ENCODE results near the gene TDRD5. TPM values are rescaled to one million over a fixed set of nuclear protein-coding genes. Genes with fewer than 3 reads are reported as not detected.

The TDRD5 gene
- total RNA-seq, 1 donor from 2014 or later, result 0.07 TPM

GRCh38 chr1:179590671-179591070 lies 961 bp upstream of the TDRD5 start:
- no peak for DNase-seq (ENCODE audit: low spot score in 2 of 2, unreplicated experiment in 2 of 2)

DNA sequence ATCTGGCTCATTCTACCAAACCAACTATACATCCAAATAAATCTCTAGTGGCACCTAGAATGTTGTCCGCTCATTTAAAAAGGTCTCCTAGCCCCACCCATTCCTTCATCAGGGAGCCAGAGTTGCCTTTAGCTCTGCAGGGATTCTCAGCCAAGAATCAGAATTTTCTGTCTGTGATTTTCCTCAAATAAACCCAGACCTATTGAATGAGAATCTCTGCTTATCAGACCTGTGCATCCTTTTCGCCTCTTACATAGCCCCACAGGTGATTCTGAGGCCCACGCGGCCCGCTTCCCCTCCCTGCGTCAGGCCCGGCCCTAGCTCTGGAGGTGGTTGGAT lies 410 bp upstream of the TDRD5 start:
- Mint-ChIP-seq H3K27me3 (ENCODE audit: low read depth) (peaks cover 57% of the 10 kb centered on the region), H3K9me3 (no peaks in the 10 kb centered on the region), H3K4me1 (no peaks in the 10 kb centered on the region), H3K27ac (no peak overlapping the region), H3K4me3 (no peak overlapping the region), H3K36me3 (no peaks in the 10 kb centered on the region)
- no peak for DNase-seq (ENCODE audit: low spot score in 2 of 2, unreplicated experiment in 2 of 2)
- TF ChIP-seq, protein P1, sequence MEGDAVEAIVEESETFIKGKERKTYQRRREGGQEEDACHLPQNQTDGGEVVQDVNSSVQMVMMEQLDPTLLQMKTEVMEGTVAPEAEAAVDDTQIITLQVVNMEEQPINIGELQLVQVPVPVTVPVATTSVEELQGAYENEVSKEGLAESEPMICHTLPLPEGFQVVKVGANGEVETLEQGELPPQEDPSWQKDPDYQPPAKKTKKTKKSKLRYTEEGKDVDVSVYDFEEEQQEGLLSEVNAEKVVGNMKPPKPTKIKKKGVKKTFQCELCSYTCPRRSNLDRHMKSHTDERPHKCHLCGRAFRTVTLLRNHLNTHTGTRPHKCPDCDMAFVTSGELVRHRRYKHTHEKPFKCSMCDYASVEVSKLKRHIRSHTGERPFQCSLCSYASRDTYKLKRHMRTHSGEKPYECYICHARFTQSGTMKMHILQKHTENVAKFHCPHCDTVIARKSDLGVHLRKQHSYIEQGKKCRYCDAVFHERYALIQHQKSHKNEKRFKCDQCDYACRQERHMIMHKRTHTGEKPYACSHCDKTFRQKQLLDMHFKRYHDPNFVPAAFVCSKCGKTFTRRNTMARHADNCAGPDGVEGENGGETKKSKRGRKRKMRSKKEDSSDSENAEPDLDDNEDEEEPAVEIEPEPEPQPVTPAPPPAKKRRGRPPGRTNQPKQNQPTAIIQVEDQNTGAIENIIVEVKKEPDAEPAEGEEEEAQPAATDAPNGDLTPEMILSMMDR (IDR thresholded peaks at IDR 0.05; ENCODE audit: unreplicated experiment), result no peak

More at GRCh38 chr1:179590671-179591070, 961 bp upstream of the TDRD5 start:
- no peaks in the 10 kb centered on the region for H3K9me3 Mint-ChIP-seq
- H3K4me1 Mint-ChIP-seq, result peaks cover 2% of the 10 kb centered on the region
- peaks cover 56% of the 10 kb centered on the region for H3K27me3 Mint-ChIP-seq (ENCODE audit: low read depth)
- H3K36me3 Mint-ChIP-seq, result no peaks in the 10 kb centered on the region
- TF ChIP-seq, protein P1 (IDR thresholded peaks at IDR 0.05; ENCODE audit: unreplicated experiment), result no peak
- no peak overlapping the region for H3K27ac Mint-ChIP-seq
- H3K4me3 Mint-ChIP-seq, result no peak overlapping the region

DNA sequence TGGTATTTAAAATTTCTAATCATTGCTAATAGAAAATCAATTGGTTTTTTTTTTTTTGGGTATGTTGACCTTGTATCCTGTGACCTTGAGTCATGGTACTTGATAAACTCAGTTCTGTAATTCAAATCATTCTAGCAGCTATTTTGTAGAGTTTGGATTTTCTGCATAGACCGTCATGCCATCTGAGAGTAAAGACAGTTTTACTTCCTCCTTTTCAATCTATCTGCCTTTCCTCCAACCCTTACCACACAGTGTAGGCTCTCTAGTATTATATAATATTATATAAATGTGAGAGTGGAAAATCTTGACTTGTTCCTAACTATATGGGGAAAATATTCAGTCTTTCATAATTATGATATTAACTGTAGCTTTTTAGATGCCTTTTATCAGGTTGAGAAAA lies 7.0 kb downstream of the TDRD5 start:
- Mint-ChIP-seq H3K4me1 (no peaks in the 10 kb centered on the region), H3K36me3 (no peaks in the 10 kb centered on the region), H3K9me3 (peaks cover 12% of the 10 kb centered on the region), H3K4me3 (no peak overlapping the region), H3K27ac (no peak overlapping the region), H3K27me3 (ENCODE audit: low read depth) (peaks cover 54% of the 10 kb centered on the region)
- DNase-seq (ENCODE audit: low spot score in 2 of 2, unreplicated experiment in 2 of 2), result no peak
- TF ChIP-seq, protein P1 (IDR thresholded peaks at IDR 0.05; ENCODE audit: unreplicated experiment), result no peak

- H3K9me3 Mint-ChIP-seq, result peaks cover 20% of the 10 kb centered on the region
- TF ChIP-seq, protein P1 (IDR thresholded peaks at IDR 0.05; ENCODE audit: unreplicated experiment), result peak; percentile 44
- no peaks in the 10 kb centered on the region for H3K4me1 Mint-ChIP-seq
- H3K36me3 Mint-ChIP-seq, result no peaks in the 10 kb centered on the region
- H3K27me3 Mint-ChIP-seq (ENCODE audit: low read depth), result peaks cover 51% of the 10 kb centered on the region
- H3K4me3 Mint-ChIP-seq, result no peak overlapping the region
- no peak for DNase-seq (ENCODE audit: low spot score in 2 of 2, unreplicated experiment in 2 of 2)
- H3K27ac Mint-ChIP-seq, result no peak overlapping the region
Observed at GRCh38 chr1:179599623-179600249, 8.1 kb downstream of the TDRD5 start.

DNA sequence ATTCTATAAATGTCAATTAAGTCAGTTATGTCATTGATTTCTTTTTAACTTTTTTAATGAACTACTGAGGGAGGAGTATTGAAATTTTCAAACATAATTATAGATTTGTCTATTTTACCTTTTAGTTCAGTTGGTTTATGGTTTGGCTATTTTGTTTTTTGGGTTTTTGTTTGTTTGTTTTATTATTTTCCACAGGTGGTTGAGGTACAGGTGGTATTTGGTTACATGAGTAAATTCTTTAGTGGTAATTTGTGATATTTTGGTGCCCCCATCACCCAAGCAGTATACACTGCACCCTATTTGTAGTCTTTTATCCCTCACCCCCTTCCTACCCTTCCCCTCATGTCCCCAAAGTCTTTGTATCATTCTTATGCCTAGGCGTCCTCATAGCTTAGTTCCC lies 9.5 kb downstream of the TDRD5 start:
- peaks cover 20% of the 10 kb centered on the region for H3K9me3 Mint-ChIP-seq
- H3K4me1 Mint-ChIP-seq, result no peaks in the 10 kb centered on the region
- no peak overlapping the region for H3K27ac Mint-ChIP-seq
- H3K4me3 Mint-ChIP-seq, result no peak overlapping the region
- H3K36me3 Mint-ChIP-seq, result no peaks in the 10 kb centered on the region
- no peak for DNase-seq (ENCODE audit: low spot score in 2 of 2, unreplicated experiment in 2 of 2)
- TF ChIP-seq, protein P1 (IDR thresholded peaks at IDR 0.05; ENCODE audit: unreplicated experiment), result no peak
- peaks cover 46% of the 10 kb centered on the region for H3K27me3 Mint-ChIP-seq (ENCODE audit: low read depth)

- TF ChIP-seq, protein P1 (IDR thresholded peaks at IDR 0.05; ENCODE audit: unreplicated experiment), result no peak
- DNase-seq (ENCODE audit: low spot score in 2 of 2, unreplicated experiment in 2 of 2), result no peak
Observed at GRCh38 chr1:179612361-179612760, 20.7 kb downstream of the TDRD5 start.

More at GRCh38 chr1:179612361-179612760, 20.7 kb downstream of the TDRD5 start:
- H3K9me3 Mint-ChIP-seq, result no peaks in the 10 kb centered on the region
- H3K27me3 Mint-ChIP-seq (ENCODE audit: low read depth), result peaks cover 31% of the 10 kb centered on the region
- H3K4me1 Mint-ChIP-seq, result no peaks in the 10 kb centered on the region
- no peak overlapping the region for H3K4me3 Mint-ChIP-seq
- H3K36me3 Mint-ChIP-seq, result no peaks in the 10 kb centered on the region
- no peak overlapping the region for H3K27ac Mint-ChIP-seq
